Peyer's patch (tissue), 4 donors: ENCODE data around the gene FEN1. TPM values are rescaled to one million over a fixed set of nuclear protein-coding genes. Genes with fewer than 3 reads are reported as not detected.

ENCODE experiments used
- DNase-seq, 3 donors: peaks; one replicate each; pipeline ENCODE4 v3.0.0-alpha.2; 2017 to 2019
- H3K27ac ChIP-seq, 4 donors: fragments of 200-600 bp; sonication (generic); one replicate each; pipeline ENCODE4 v1.5.1; 2016 to 2019
- H3K27me3 ChIP-seq, 2 donors: fragments of 200-600 bp; sonication (generic); one replicate each; pipeline ENCODE4 v1.5.1; 2019
- H3K36me3 ChIP-seq, 3 donors: fragments of 200-600 bp; sonication (generic); one replicate each; pipeline ENCODE4 v1.5.1; 2016 to 2019
- H3K4me1 ChIP-seq, 4 donors: fragments of 200-600 bp; sonication (generic); one replicate each; pipeline ENCODE4 v1.5.1; 2016 to 2019
- H3K4me3 ChIP-seq, 4 donors: fragments of 200-600 bp; sonication (generic); 1 replicate in 3 of 4; 2 replicates in 1 of 4; pipeline ENCODE4 v1.5.1; 2016 to 2019; ENCODE audit warnings: mild to moderate bottlenecking in 1 of 4
- H3K9me3 ChIP-seq, 4 donors: fragments of 200-600 bp; sonication (generic); one replicate each; pipeline ENCODE4 v1.5.1; 2016 to 2019; ENCODE audit warnings: mild to moderate bottlenecking in 1 of 4
- POLR2A ChIP-seq, 2 donors: fragments of 450-650 bp; IDR thresholded peaks; one replicate each; pipeline ENCODE4 v1.5.1; 2017; ENCODE audit warnings: antibody characterized with exemption in 2 of 2, mild to moderate bottlenecking in 2 of 2, moderate library complexity in 2 of 2
- total RNA-seq, 4 donors: library from RNA; depleted of rRNA; stranded (reverse); fragments of >200 nt; gene quantifications; one replicate each; pipeline ENCODE4 v1.1.0, GENCODE V29; 2016
- TF ChIP-seq, protein P1 (sequence below), 6 experiments: fragments of 450-650 bp in 4 of 6; fragments of 200-600 bp in 2 of 6; sonication (generic) in 1 of 6; IDR thresholded peaks; one replicate each; pipeline ENCODE4 v1.5.1; 2017 to 2019; ENCODE audit warnings: antibody characterized with exemption in 6 of 6, mild to moderate bottlenecking in 3 of 6, moderate library complexity in 1 of 6

FEN1 gene
- total RNA-seq, 4 donors from 2014 or later: 4.3 to 33.0 (median 8.8) TPM

DNA sequence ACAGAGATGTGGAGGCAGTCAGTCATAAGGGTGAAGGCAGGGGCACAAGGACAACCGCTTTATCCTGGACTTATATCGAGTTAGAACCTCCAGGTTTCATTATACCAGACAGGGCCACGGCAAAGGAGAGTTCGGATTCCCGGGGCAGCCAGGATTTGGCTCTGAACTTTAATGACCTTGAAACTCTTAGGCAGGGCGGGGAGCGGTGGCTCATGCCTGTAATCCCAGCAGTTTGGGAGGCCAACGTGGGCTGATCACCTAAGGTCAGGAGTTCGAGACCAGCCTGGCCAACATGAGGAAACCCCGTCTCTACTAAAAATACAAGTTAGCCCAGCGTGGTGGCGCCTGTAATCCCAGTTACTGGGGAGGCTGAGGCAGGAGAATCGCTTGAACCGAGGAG, 41.3 kb upstream of the FEN1 start:
- Histone ChIP-seq H3K9me3 (no peaks in the 10 kb centered on the region), H3K4me1 (peaks cover 0 to 40% (median 2%) of the 10 kb centered on the region in 4 donors), H3K36me3 (no peaks in the 10 kb centered on the region), H3K27me3 (no peaks in the 10 kb centered on the region), H3K4me3 (no peak overlapping the region), H3K27ac (no peak overlapping the region)
- TF ChIP-seq, protein P1, sequence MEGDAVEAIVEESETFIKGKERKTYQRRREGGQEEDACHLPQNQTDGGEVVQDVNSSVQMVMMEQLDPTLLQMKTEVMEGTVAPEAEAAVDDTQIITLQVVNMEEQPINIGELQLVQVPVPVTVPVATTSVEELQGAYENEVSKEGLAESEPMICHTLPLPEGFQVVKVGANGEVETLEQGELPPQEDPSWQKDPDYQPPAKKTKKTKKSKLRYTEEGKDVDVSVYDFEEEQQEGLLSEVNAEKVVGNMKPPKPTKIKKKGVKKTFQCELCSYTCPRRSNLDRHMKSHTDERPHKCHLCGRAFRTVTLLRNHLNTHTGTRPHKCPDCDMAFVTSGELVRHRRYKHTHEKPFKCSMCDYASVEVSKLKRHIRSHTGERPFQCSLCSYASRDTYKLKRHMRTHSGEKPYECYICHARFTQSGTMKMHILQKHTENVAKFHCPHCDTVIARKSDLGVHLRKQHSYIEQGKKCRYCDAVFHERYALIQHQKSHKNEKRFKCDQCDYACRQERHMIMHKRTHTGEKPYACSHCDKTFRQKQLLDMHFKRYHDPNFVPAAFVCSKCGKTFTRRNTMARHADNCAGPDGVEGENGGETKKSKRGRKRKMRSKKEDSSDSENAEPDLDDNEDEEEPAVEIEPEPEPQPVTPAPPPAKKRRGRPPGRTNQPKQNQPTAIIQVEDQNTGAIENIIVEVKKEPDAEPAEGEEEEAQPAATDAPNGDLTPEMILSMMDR (IDR thresholded peaks at IDR 0.05): no peak
- TF ChIP-seq POLR2A (IDR thresholded peaks at IDR 0.05): no peak
- DNase-seq: no peak

DNA sequence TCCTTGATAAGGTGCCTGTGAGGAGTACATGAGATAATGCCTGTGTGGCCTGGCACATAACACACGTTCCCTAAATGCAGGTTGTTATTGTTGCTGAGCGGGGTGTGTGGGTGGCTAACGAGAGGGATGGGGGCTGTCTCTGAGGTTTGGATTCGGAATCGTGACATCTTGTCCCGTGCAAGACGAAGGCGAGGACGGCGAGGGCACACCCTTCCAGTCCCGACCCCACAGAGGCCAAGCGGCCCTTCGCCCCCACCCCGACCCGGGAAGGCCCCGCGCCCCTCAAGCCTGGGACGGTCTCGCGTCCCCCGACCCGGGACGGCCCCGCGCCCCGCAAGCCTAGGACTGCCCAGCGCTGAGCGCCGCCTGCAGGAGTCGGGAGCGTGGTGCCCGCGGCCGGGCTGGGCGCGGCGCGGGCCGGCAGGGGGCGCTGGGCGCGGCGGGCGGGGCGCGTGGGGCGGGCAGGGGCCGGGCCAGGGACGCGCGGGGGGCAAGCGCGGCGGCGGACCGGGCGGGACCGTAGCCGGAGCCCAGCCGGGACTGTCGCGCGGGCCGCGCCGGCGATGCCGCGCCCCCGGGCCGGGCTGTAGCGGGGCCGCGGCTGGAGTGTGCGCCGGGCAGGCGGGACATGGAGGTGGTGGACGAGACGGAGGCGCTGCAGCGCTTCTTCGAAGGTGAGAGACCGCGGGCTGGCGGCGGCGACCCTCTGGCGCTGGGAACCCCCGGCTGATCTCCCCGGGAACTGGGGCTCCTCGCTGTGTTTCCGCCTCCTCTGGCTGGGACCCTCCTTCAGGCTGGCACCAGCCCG, 40.4 kb upstream of the FEN1 start, which contains the start of gene MYRF:
Gene MYRF (plus strand): TSS at position 520 of the 808 bp plus-strand sequence. CDS start 109 bp downstream, at position 629.
- Histone ChIP-seq H3K4me3 (peak within 1 kb of the TSS; percentile 38 to 87 (median 65)), H3K4me1 (peaks cover 0 to 45% (median 2%) of the 10 kb centered on the region in 4 donors), H3K27me3 (no peaks in the 10 kb centered on the region), H3K27ac (peak within 1 kb of the TSS; percentile 7 to 92 (median 54)), H3K36me3 (no peaks in the 10 kb centered on the region), H3K9me3 (no peaks in the 10 kb centered on the region)
- peak in 1 of 2 donors; percentile 43 for TF ChIP-seq POLR2A (IDR thresholded peaks at IDR 0.05)
- TF ChIP-seq, protein P1 (IDR thresholded peaks at IDR 0.05): peak in 4 of 6 experiments; percentile 34 to 81 (median 72)
- peak; percentile 17 to 88 (median 73) for DNase-seq

DNA sequence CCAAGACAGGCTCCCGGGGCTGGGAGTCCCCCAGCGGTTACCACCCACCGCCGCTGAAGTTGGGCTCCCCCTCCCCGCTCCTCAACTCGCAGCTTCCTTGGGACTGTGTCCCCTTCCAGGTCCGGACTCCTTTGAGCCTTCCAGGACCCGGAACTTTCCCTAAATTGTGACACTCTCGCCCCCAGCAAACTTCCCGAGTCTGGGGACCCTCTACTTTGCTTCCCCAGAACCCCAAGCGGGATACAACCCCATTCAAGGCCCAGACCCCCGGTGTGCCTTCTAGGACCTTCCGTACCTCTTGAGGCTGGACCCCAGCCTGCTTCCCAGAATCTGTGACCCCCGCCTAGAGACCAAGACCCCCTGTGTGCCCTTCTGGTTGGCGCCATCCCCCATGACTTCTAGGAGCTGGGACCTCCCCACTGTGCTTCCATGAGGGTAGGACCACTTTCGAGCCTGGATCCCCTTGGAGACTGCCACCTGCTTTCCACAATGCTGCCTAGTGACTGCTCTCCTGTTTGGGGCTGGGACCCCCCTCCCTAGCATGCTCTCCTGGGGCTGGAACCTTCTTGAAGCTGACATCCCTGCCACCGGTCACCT, 39.7 kb upstream of the FEN1 start:
- Histone ChIP-seq H3K4me3 (peak overlapping the region; percentile 38 to 87 (median 65)), H3K9me3 (no peaks in the 10 kb centered on the region), H3K36me3 (no peaks in the 10 kb centered on the region), H3K4me1 (peaks cover 0 to 45% (median 2%) of the 10 kb centered on the region in 4 donors), H3K27ac (peak overlapping the region; percentile 7 to 92 (median 54)), H3K27me3 (no peaks in the 10 kb centered on the region)
- TF ChIP-seq, protein P1 (IDR thresholded peaks at IDR 0.05): no peak
- no peak for TF ChIP-seq POLR2A (IDR thresholded peaks at IDR 0.05)
- no peak for DNase-seq

DNA sequence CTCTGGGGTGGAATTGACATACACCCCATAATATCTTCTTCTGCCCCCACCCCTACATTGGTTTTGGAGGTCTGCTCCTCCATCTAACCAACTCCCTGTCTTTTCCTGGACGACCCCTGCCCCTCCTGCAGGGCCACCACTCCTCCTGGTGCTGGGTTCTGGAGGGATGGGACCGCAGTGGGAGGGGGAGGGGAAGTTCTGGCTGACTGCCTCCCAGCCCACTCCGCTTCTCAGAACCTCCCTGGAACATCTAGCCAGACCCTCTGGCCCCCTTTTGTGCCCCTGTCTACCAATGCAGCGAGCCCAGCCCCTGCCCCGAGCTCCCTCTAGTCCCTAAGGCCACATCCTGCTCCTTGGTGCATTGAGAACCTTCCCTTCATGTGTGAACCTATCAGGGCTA, 39.0 kb upstream of the FEN1 start:
- Histone ChIP-seq H3K27me3 (no peaks in the 10 kb centered on the region), H3K4me3 (peak overlapping the region in 2 of 4 donors; percentile 87), H3K27ac (peak overlapping the region in 2 of 4 donors; percentile 63 to 92), H3K36me3 (no peaks in the 10 kb centered on the region), H3K9me3 (no peaks in the 10 kb centered on the region), H3K4me1 (peaks cover 0 to 48% (median 2%) of the 10 kb centered on the region in 4 donors)
- TF ChIP-seq POLR2A (IDR thresholded peaks at IDR 0.05): no peak
- TF ChIP-seq, protein P1 (IDR thresholded peaks at IDR 0.05): no peak
- DNase-seq: no peak

DNA sequence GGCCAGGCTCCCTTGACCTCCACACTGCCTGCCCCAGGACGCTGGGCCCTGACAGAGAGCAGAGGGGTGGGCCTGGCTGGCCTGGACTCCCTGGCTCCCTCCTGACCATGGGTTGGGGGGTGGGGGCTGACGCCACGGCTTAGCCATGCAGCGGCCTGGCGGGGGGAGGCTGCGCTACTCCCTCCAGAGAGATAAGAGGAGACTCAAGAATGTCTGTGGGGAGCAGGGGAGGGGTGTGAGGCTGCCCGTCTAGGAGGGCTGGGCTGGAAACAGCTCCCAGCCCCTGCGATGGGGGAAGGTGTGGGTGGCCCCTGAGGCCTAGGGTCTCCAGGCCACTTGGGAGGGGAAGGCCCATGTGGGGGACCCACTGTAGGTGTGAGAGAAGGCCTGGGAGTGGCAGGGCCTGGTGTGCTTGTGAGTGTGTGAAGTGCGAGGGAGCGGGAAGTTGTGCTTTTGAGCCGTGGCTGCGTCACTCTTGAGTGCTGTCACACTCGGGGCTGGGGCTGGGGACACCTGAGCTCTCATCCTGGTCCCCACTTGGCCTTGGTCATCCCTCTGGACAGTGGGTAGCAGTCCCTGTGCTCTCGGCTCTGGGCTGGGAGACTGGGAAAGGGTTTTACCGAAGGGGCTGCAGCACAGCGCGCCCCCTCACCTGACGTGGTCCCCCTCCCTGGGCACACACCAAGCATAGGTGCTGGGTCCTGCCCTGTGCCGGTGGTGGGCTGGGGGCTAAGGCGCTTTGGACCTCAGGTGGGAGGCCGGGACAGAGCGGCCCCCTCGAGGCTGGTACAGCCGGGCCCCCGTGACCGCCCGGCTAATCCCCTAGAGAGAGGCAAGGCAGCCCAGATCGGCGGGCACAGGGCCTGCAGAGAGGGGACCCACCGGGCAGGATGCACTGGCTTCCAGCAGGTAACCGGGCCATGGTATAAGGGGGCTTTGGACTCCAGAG, 37.9 kb upstream of the FEN1 start:
- Histone ChIP-seq H3K4me3 (peak overlapping the region in 2 of 4 donors; percentile 87), H3K9me3 (no peaks in the 10 kb centered on the region), H3K36me3 (no peaks in the 10 kb centered on the region), H3K27ac (peak overlapping the region in 3 of 4 donors; percentile 27 to 92 (median 63)), H3K27me3 (no peaks in the 10 kb centered on the region), H3K4me1 (peaks cover 0 to 48% (median 2%) of the 10 kb centered on the region in 4 donors)
- TF ChIP-seq, protein P1 (IDR thresholded peaks at IDR 0.05): no peak
- peak in 1 of 2 donors; percentile 42 for TF ChIP-seq POLR2A (IDR thresholded peaks at IDR 0.05)
- peak in 1 of 3 donors; percentile 58 for DNase-seq
